ENCODE measurements around the gene TRAPPC14. TPM values are rescaled to one million over a fixed set of nuclear protein-coding genes. Genes with fewer than 3 reads are reported as not detected.
A peak's percentile ranks its signal among the peaks of the same experiment; 100 is the strongest.

Gene TRAPPC14
- total and polyA plus RNA-seq, 2 of the 13 experiments (the other 11 are each of a cell fraction or from before 2014, with no cell fraction given) = 4.7 to 9.6 TPM

- ATAC-seq = peak; percentile 74
- peaks cover 10 to 36% of the 10 kb centered on the region in 2 experiments; a peak in 4 of 5 replicates for H3K36me3 ChIP-seq (replicated peaks in 1 of 2; ENCODE audit: control insufficient read depth in 1 of 2, insufficient read depth in 2 of 2, low read length in 2 of 2)
- no TSS peak for BruUV-seq (replicated peaks)
Observed at GRCh38 chr7:100109521-100110163, 48.9 kb downstream of the TRAPPC14 start.

More at GRCh38 chr7:100109521-100110163, 48.9 kb downstream of the TRAPPC14 start:
- H3K27me3 ChIP-seq (ENCODE audit: control insufficient read depth in 1 of 2, insufficient read depth in 2 of 2, low read length in 2 of 2) = no peaks in the 10 kb centered on the region
- H3K9me3 ChIP-seq (ENCODE audit: low read length) = no peaks in the 10 kb centered on the region
- WGBS (ENCODE audit: low lambda C conversion rate) = 79% methylated on average over 7 of the region's 12 CpGs
- peaks cover 22% of the 10 kb centered on the region for H3K4me1 ChIP-seq (ENCODE audit: insufficient read depth, low read length)
- no peak overlapping the region for H3K9ac ChIP-seq (ENCODE audit: insufficient read depth, low read depth, low read length)
- DNase-seq (ENCODE audit: low spot score) = no peak
- FAIRE-seq = no peak
- no peaks in the 10 kb centered on the region for H4K20me1 ChIP-seq (ENCODE audit: insufficient read depth, low read length)
- intact Hi-C loops (cut with micrococcal nuclease; ENCODE audit: unreplicated experiment) = no loop called here
- H3K79me2 ChIP-seq (ENCODE audit: insufficient read depth, low read length) = no peaks in the 10 kb centered on the region
- peak; percentile 42; the same call in 1 of the 2 replicates for TF ChIP-seq SMC3 (IDR thresholded peaks at IDR 0.05; ENCODE audit: low read length)
- TF ChIP-seq CTCF (CRISPR knock-in tag; IDR thresholded peaks at IDR 0.05) = peak; percentile 38
- TF ChIP-seq ZNF572 (CRISPR knock-in tag; IDR thresholded peaks at IDR 0.05) = no peak
- TF ChIP-seq MAZ (IDR thresholded peaks at IDR 0.05; ENCODE audit: borderline replicate concordance, low read depth, low read length) = no peak
- TF ChIP-seq MAZ (CRISPR knock-in tag; IDR thresholded peaks at IDR 0.05; ENCODE audit: low read depth) = no peak
- TF ChIP-seq TRAFD1 (CRISPR knock-in tag; IDR thresholded peaks at IDR 0.05; ENCODE audit: borderline replicate concordance) = no peak
- peak; percentile 38; the same call in 1 of the 2 replicates for TF ChIP-seq ZNF121 (CRISPR knock-in tag; IDR thresholded peaks at IDR 0.05)
- TF ChIP-seq ZFAT (CRISPR knock-in tag; conservative IDR thresholded peaks at IDR 0.05) = no peak
- TF ChIP-seq STAG1 (CRISPR knock-in tag; IDR thresholded peaks at IDR 0.05) = peak; percentile 28; the same call in 1 of the 2 replicates
- in situ Hi-C loops (cut with HindIII; ENCODE audit: extremely low pct_ligation_motif_present, low pct_unique_long_range_greater_than_20kb) = no loop called here
- ChIA-PET POLR2A (no interaction called here), CTCF (ENCODE audit: low intra/inter-chr PET ratio, low total read pairs) (interaction anchor here (1.7 kb wide), 1 partner anchor 21 kb away, joined by 5 read pairs; no protein-coding TSS in a partner anchor)
- H3K4me2 ChIP-seq (ENCODE audit: low read depth, low read length) = no peak overlapping the region
- no peak overlapping the region for H3K27ac ChIP-seq (ENCODE audit: extremely low read length, insufficient read depth, low read length)
- H2AFZ ChIP-seq (ENCODE audit: low read length) = no peak overlapping the region
- no peak overlapping the region for H3K4me3 ChIP-seq (replicated peaks in 1 of 3; ENCODE audit: insufficient read depth in 1 of 3, low read depth in 2 of 3, low read length in 3 of 3)

All from HepG2 (cell line).